Upper lobe of left lung (tissue), 4 donors: ENCODE results near the gene ZNF10.

Source experiments
- EP300 ChIP-seq, 4 donors: sonication (generic); formaldehyde crosslinking; IDR thresholded peaks; one replicate each; pipeline ENCODE4 v1.5.1; 2017; ENCODE audit warnings: antibody characterized with exemption in 4 of 4, control low read depth in 2 of 4
- TF ChIP-seq, protein P1 (sequence below), 6 experiments: fragments of 450-650 bp in 4 of 6; fragments of 200-600 bp in 2 of 6; sonication (generic) in 2 of 6; IDR thresholded peaks; one replicate each; pipeline ENCODE4 v1.5.1; 2016 to 2019; ENCODE audit warnings: antibody characterized with exemption in 6 of 6

DNA sequence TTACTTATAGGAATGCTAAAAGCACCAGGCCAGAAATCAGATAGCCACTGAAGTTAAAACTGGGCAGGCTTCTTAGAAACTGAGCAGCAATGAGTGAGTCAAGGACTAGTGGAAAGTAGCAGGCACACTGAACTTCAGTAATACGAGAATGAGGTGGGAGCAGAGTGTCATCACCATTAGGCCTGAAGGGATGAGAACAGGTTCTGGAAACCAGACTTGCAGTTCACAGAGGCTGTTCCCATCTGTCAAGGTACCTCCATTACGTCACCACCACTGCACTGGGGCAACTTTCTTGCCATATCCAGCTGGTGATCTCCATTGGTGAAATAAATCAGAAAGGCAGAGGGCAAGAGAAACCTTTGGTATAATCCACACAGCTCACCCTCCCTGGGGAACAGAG is 15.6 kb downstream of the ZNF10 start:
- TF ChIP-seq, protein P1, sequence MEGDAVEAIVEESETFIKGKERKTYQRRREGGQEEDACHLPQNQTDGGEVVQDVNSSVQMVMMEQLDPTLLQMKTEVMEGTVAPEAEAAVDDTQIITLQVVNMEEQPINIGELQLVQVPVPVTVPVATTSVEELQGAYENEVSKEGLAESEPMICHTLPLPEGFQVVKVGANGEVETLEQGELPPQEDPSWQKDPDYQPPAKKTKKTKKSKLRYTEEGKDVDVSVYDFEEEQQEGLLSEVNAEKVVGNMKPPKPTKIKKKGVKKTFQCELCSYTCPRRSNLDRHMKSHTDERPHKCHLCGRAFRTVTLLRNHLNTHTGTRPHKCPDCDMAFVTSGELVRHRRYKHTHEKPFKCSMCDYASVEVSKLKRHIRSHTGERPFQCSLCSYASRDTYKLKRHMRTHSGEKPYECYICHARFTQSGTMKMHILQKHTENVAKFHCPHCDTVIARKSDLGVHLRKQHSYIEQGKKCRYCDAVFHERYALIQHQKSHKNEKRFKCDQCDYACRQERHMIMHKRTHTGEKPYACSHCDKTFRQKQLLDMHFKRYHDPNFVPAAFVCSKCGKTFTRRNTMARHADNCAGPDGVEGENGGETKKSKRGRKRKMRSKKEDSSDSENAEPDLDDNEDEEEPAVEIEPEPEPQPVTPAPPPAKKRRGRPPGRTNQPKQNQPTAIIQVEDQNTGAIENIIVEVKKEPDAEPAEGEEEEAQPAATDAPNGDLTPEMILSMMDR (IDR thresholded peaks at IDR 0.05) = no peak
- TF ChIP-seq EP300 (IDR thresholded peaks at IDR 0.05) = no peak
